Measurements from ENCODE around the gene NPAS3.

DNA sequence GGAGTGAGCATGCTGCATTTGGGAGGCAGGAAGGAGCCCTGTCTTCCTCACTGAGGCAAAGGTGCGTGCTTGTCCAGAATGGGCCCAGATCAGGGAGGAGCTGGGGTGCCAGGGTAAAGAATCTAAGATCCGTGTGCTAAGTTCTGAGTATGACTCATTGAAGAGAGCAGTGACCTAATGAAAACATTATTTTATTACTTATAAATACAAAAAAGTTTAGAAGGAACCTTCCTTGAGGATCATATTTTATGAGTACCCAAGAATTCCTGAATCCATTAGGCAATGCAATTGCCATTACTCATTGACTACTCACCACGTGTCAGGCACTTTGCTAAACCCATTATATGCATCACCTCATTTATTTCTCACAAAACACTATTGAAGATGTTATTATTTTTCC is 747.5 kb downstream of the NPAS3 start:
- no peak for TF ChIP-seq EZH2 (IDR thresholded peaks at IDR 0.05; ENCODE audit: low read length, missing control alignments)
- TF ChIP-seq, protein P1, sequence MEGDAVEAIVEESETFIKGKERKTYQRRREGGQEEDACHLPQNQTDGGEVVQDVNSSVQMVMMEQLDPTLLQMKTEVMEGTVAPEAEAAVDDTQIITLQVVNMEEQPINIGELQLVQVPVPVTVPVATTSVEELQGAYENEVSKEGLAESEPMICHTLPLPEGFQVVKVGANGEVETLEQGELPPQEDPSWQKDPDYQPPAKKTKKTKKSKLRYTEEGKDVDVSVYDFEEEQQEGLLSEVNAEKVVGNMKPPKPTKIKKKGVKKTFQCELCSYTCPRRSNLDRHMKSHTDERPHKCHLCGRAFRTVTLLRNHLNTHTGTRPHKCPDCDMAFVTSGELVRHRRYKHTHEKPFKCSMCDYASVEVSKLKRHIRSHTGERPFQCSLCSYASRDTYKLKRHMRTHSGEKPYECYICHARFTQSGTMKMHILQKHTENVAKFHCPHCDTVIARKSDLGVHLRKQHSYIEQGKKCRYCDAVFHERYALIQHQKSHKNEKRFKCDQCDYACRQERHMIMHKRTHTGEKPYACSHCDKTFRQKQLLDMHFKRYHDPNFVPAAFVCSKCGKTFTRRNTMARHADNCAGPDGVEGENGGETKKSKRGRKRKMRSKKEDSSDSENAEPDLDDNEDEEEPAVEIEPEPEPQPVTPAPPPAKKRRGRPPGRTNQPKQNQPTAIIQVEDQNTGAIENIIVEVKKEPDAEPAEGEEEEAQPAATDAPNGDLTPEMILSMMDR (conservative IDR thresholded peaks at IDR 0.05 in 1 of 2, IDR thresholded peaks at IDR 0.05 in 1 of 2; ENCODE audit: low read depth in 1 of 2, low read length in 2 of 2): no peak
